Measurements from ENCODE around the gene FRMD4A.

- TF ChIP-seq SP1 (IDR thresholded peaks at IDR 0.05): no peak
- no peak for TF ChIP-seq ARNT (IDR thresholded peaks at IDR 0.05)
- no peak for TF ChIP-seq SUZ12 (IDR thresholded peaks at IDR 0.05)
- TF ChIP-seq HDGF (IDR thresholded peaks at IDR 0.05; ENCODE audit: borderline replicate concordance): no peak
- no peak for TF ChIP-seq TARDBP (IDR thresholded peaks at IDR 0.05)
- no peak for TF ChIP-seq CTBP1 (IDR thresholded peaks at IDR 0.05; ENCODE audit: borderline replicate concordance)
- TF ChIP-seq ZNF384 (IDR thresholded peaks at IDR 0.05): no peak
- TF ChIP-seq FOXA1 (IDR thresholded peaks at IDR 0.05): no peak
- TF ChIP-seq LEF1 (IDR thresholded peaks at IDR 0.05; ENCODE audit: borderline replicate concordance): no peak
- no peak for TF ChIP-seq ELF4 (IDR thresholded peaks at IDR 0.05)
- TF ChIP-seq BHLHE40 (IDR thresholded peaks at IDR 0.05; ENCODE audit: borderline replicate concordance): no peak
- no peak for TF ChIP-seq FOXM1 (IDR thresholded peaks at IDR 0.05; ENCODE audit: borderline replicate concordance)
Measured at GRCh38 chr10:13790196-13790595, 540.5 kb downstream of the FRMD4A start.
